SK-N-SH (cell line): ENCODE results near the gene ZNF470. TPM values are rescaled to one million over a fixed set of nuclear protein-coding genes. Genes with fewer than 3 reads are reported as not detected.
A peak's percentile ranks its signal among the peaks of the same experiment; 100 is the strongest.

Experiments used
- CTCF ChIA-PET: fragments of 300-600, 350-600 bp; formaldehyde crosslinking; extraction: SDS; loops from one replicate; lab custom pipeline; 2021; lab: Yijun Ruan, JAX
- POLR2A ChIA-PET: fragments of 350-600 bp; sonication (Branson Sonifier 250); formaldehyde crosslinking; extraction: SDS; loops from one replicate; lab custom pipeline; 2020; ENCODE audit warnings: antibody characterized with exemption, inconsistent platforms; lab: Yijun Ruan, JAX
- DNase-seq: peaks from one replicate; pipeline ENCODE4 v3.0.0; 2012
- H2AFZ ChIP-seq: fragments of 200-600 bp; sonication (generic); 2 replicates; pipeline ENCODE4 v1.8.1; 2016; ENCODE audit warnings: antibody characterized with exemption, mild to moderate bottlenecking, low read depth
- H3F3A ChIP-seq: fragments of 200-600 bp; sonication (generic); replicated peaks from 2 replicates; pipeline ENCODE3; 2016; ENCODE audit warnings: antibody characterized with exemption, mild to moderate bottlenecking; ENCODE audit not compliant: insufficient read depth
- H3K27ac ChIP-seq, 2 experiments: fragments of 200-500 bp in 1 of 2; fragments of 200-600 bp in 1 of 2; sonication (Bioruptor generic) in 1 of 2; sonication (generic), shearing (Covaris generic) in 1 of 2; 2 replicates each; pipeline versions ENCODE4 v1.5.1 to v1.6.1; 2014 to 2016; ENCODE audit warnings: low read depth in 2 of 2, inconsistent platforms in 1 of 2, low read length in 1 of 2, mild to moderate bottlenecking in 1 of 2, mixed read lengths in 1 of 2
- H3K27me3 ChIP-seq: fragments of 200-600 bp; sonication (generic), shearing (Covaris generic); 2 replicates; pipeline ENCODE4 v1.6.1; 2016; ENCODE audit warnings: mixed run types; ENCODE audit not compliant: insufficient read depth
- H3K36me3 ChIP-seq, 2 experiments: fragments of 200-500 bp in 1 of 2; fragments of 200-600 bp in 1 of 2; sonication (Bioruptor generic) in 1 of 2; sonication (generic) in 1 of 2; replicated peaks in 1 of 2; 2 replicates each; pipeline versions ENCODE3 to v1.5.1; 2014 to 2016; ENCODE audit warnings: low read length in 1 of 2, mild to moderate bottlenecking in 1 of 2; ENCODE audit not compliant: insufficient read depth in 2 of 2, control insufficient read depth in 1 of 2
- H3K4me1 ChIP-seq, 2 experiments: fragments of 200-500 bp in 1 of 2; fragments of 200-600 bp in 1 of 2; sonication (Bioruptor generic) in 1 of 2; sonication (generic), shearing (Covaris generic) in 1 of 2; 2 replicates each; pipeline versions ENCODE4 v1.5.1 to v1.6.1; 2014 to 2016; ENCODE audit warnings: low read depth in 1 of 2, low read length in 1 of 2, mixed run types in 1 of 2; ENCODE audit not compliant: insufficient read depth in 2 of 2, control insufficient read depth in 1 of 2
- H3K4me2 ChIP-seq: fragments of 200-600 bp; sonication (generic), shearing (Covaris generic); 2 replicates; pipeline ENCODE4 v1.6.1; 2017; ENCODE audit warnings: mixed run types
- H3K4me3 ChIP-seq, 2 experiments: fragments of 200-500 bp in 1 of 2; fragments of 200-600 bp in 1 of 2; sonication (Bioruptor generic) in 1 of 2; sonication (generic), shearing (Covaris generic) in 1 of 2; 2 replicates each; pipeline versions ENCODE4 v1.5.1 to v1.8.1; 2014 to 2016; ENCODE audit warnings: low read depth in 2 of 2, inconsistent platforms in 1 of 2, low read length in 1 of 2, mild to moderate bottlenecking in 1 of 2, mixed read lengths in 1 of 2, moderate library complexity in 1 of 2
- H3K79me2 ChIP-seq: fragments of 200-600 bp; sonication (generic); 2 replicates; pipeline ENCODE4 v1.8.1; 2017; ENCODE audit warnings: mild to moderate bottlenecking; ENCODE audit not compliant: insufficient read depth
- H3K9ac ChIP-seq: fragments of 200-600 bp; sonication (generic); 2 replicates; pipeline ENCODE4 v1.6.1; 2017; ENCODE audit warnings: mixed run types
- H3K9me2 ChIP-seq: fragments of 200-600 bp; sonication (generic); 2 replicates; pipeline ENCODE4 v1.6.1; 2017; ENCODE audit warnings: mixed run types
- H3K9me3 ChIP-seq: fragments of 200-600 bp; sonication (generic); 2 replicates; pipeline ENCODE4 v1.6.1; 2017; ENCODE audit warnings: mixed run types, mild to moderate bottlenecking, moderate library complexity
- H4K20me1 ChIP-seq: fragments of 200-600 bp; sonication (generic); 2 replicates; pipeline ENCODE4 v1.6.1; 2017; ENCODE audit warnings: mild to moderate bottlenecking, mixed run types; ENCODE audit not compliant: insufficient read depth
- ELF1 ChIP-seq: IDR thresholded peaks from 2 replicates; pipeline ENCODE4 v1.4.0; 2012
- GABPA ChIP-seq: IDR thresholded peaks from 2 replicates; pipeline ENCODE4 v1.4.0; 2012; ENCODE audit warnings: low read depth, mild to moderate bottlenecking
- GATA2 ChIP-seq: sonication (generic); formaldehyde crosslinking; IDR thresholded peaks from 2 replicates; pipeline ENCODE4 v1.5.0; 2020; ENCODE audit warnings: mild to moderate bottlenecking, missing genetic modification reagents
- NFIC ChIP-seq: IDR thresholded peaks from 2 replicates; pipeline ENCODE4 v1.4.0; 2012; ENCODE audit warnings: borderline replicate concordance
- POLR2AphosphoS5 ChIP-seq: IDR thresholded peaks from 2 replicates; pipeline ENCODE4 v1.6.1; 2012; ENCODE audit warnings: low read depth, low read length
- REST ChIP-seq: IDR thresholded peaks from 2 replicates; pipeline ENCODE4 v1.6.1; 2012; ENCODE audit warnings: mild to moderate bottlenecking, low read depth, low read length, moderate library complexity
- RXRA ChIP-seq: IDR thresholded peaks from 2 replicates; pipeline ENCODE4 v1.4.0; 2012; ENCODE audit warnings: low read depth, mild to moderate bottlenecking, borderline replicate concordance
- WGBS: methylation state at CpG from one replicate; pipeline ENCODE4 v1.1.6; 2017; ENCODE audit warnings: low lambda C conversion rate; 5-methylcytosine and 5-hydroxymethylcytosine counted together
- polyA plus RNA-seq, 3 experiments: library from polyadenylated mRNA; depleted of rRNA; stranded (reverse); fragments of >200 nt; gene quantifications; 2 replicates each; pipeline ENCODE4 v1.2.3, GENCODE V29; 2012
- TF ChIP-seq, protein P1 (sequence below): fragments of 150-350 bp; IDR thresholded peaks from 2 replicates; pipeline ENCODE4 v1.6.1; 2016; ENCODE audit warnings: mild to moderate bottlenecking, low read depth, low read length
- TF ChIP-seq, protein P2 (sequence below): fragments of 150-350 bp; IDR thresholded peaks from 2 replicates; pipeline ENCODE4 v1.6.1; 2017; ENCODE audit warnings: antibody characterized with exemption, low read length, low read depth, borderline replicate concordance

The ZNF470 gene
- polyA plus RNA-seq, 1 of the 3 experiments (the other 2 are of a cell fraction), result 2.5 TPM

GRCh38 chr19:56633021-56633420 is 65.8 kb downstream of the ZNF470 start:
- DNase-seq, result no peak
- no peaks in the 10 kb centered on the region for H3K9me2 ChIP-seq
- ChIA-PET POLR2A (no interaction called here), CTCF (interaction anchor here (0.6 kb wide), 1 partner anchor 1697 kb away, joined by 3 read pairs; no protein-coding TSS in a partner anchor)
- H3K4me1 ChIP-seq, result no peaks in the 10 kb centered on the region
- H3K36me3 ChIP-seq, result no peaks in the 10 kb centered on the region
- H3F3A ChIP-seq, result no peaks in the 10 kb centered on the region
- no peak overlapping the region for H3K9ac ChIP-seq
- no peaks in the 10 kb centered on the region for H3K79me2 ChIP-seq
- H3K4me2 ChIP-seq, result no peak overlapping the region
- H3K4me3 ChIP-seq, result no peak overlapping the region
- WGBS, result 5% methylated on average over 1 of the region's 1 CpG
- H3K27me3 ChIP-seq, result no peaks in the 10 kb centered on the region
- H4K20me1 ChIP-seq, result no peaks in the 10 kb centered on the region
- TF ChIP-seq NFIC (no peak), GABPA (no peak), RXRA (no peak)
- TF ChIP-seq, protein P1, sequence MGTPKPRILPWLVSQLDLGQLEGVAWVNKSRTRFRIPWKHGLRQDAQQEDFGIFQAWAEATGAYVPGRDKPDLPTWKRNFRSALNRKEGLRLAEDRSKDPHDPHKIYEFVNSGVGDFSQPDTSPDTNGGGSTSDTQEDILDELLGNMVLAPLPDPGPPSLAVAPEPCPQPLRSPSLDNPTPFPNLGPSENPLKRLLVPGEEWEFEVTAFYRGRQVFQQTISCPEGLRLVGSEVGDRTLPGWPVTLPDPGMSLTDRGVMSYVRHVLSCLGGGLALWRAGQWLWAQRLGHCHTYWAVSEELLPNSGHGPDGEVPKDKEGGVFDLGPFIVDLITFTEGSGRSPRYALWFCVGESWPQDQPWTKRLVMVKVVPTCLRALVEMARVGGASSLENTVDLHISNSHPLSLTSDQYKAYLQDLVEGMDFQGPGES, result no peak
- no peak overlapping the region for H3K27ac ChIP-seq
- H3K9me3 ChIP-seq, result no peaks in the 10 kb centered on the region
- no peak overlapping the region for H2AFZ ChIP-seq

GRCh38 chr19:56637976-56638555 is 70.8 kb downstream of the ZNF470 start:
- no peaks in the 10 kb centered on the region for H4K20me1 ChIP-seq
- DNase-seq, result no peak
- H3K27ac ChIP-seq, result no peak overlapping the region
- no peaks in the 10 kb centered on the region for H3F3A ChIP-seq
- CTCF ChIA-PET, result no interaction called here
- no peaks in the 10 kb centered on the region for H3K4me1 ChIP-seq
- H3K9me3 ChIP-seq, result no peaks in the 10 kb centered on the region
- H3K36me3 ChIP-seq, result no peaks in the 10 kb centered on the region
- H3K27me3 ChIP-seq, result no peaks in the 10 kb centered on the region
- WGBS, result 64% methylated on average over 16 of the region's 21 CpGs
- no peak overlapping the region for H3K9ac ChIP-seq
- H3K79me2 ChIP-seq, result no peaks in the 10 kb centered on the region
- POLR2A ChIA-PET, result no interaction called here
- no peak for TF ChIP-seq POLR2AphosphoS5
- TF ChIP-seq, protein P2, sequence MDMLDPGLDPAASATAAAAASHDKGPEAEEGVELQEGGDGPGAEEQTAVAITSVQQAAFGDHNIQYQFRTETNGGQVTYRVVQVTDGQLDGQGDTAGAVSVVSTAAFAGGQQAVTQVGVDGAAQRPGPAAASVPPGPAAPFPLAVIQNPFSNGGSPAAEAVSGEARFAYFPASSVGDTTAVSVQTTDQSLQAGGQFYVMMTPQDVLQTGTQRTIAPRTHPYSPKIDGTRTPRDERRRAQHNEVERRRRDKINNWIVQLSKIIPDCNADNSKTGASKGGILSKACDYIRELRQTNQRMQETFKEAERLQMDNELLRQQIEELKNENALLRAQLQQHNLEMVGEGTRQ, result no peak
- no peak for TF ChIP-seq GATA2
- peak; percentile 94 for TF ChIP-seq REST
- no peak for TF ChIP-seq ELF1
- H2AFZ ChIP-seq, result no peak overlapping the region
- H3K9me2 ChIP-seq, result no peaks in the 10 kb centered on the region
- no peak overlapping the region for H3K4me2 ChIP-seq
- no peak overlapping the region for H3K4me3 ChIP-seq

Other genes with a start within 250 kb of the ZNF470 start
- gene ZNF582, start 173.9 kb upstream of the ZNF470 start, polyA plus RNA-seq (2012; rRNA removed), result 4.5 and 5.9 TPM in 2 replicates
- 1.9 and 2.1 TPM in 2 replicates for gene ZNF583, start 163.1 kb upstream of the ZNF470 start, polyA plus RNA-seq (2012; rRNA removed)
- gene ZNF667, start 90.1 kb upstream of the ZNF470 start, polyA plus RNA-seq (2012; rRNA removed), result 3.2 and 5.0 TPM in 2 replicates
- gene ZNF471, start 59.6 kb upstream of the ZNF470 start, polyA plus RNA-seq (2012; rRNA removed), result 2.5 and 4.0 TPM in 2 replicates
- gene ZFP28, start 28.5 kb upstream of the ZNF470 start, polyA plus RNA-seq (2012; rRNA removed), result 3.5 and 4.9 TPM in 2 replicates
- gene ZNF71, start 27.8 kb downstream of the ZNF470 start, polyA plus RNA-seq (2012; rRNA removed), result 6.3 and 7.1 TPM in 2 replicates
- 0.05 and 0.06 TPM in 2 replicates for gene SMIM17, start 75.7 kb downstream of the ZNF470 start, polyA plus RNA-seq (2012; rRNA removed)
- gene ZNF835, start 104.3 kb downstream of the ZNF470 start, polyA plus RNA-seq (2012; rRNA removed), result 0.03 TPM in 1 of 2 replicates, not detected in the other